GM12875 (cell line): ENCODE data around the gene DYNLRB2.

Source experiments
- H3K4me3 ChIP-seq: one replicate; pipeline ENCODE4 v1.5.1; 2011; ENCODE audit warnings: low read depth, low read length, control low read depth
- CTCF ChIP-seq: IDR thresholded peaks from 2 replicates; pipeline ENCODE4 v1.5.1; 2011; ENCODE audit warnings: low read depth, mild to moderate bottlenecking, control low read depth, inconsistent platforms, low read length, moderate library complexity, borderline replicate concordance; ENCODE audit not compliant: insufficient read depth

The DYNLRB2 gene

GRCh38 chr16:80511824-80512592 is 28.8 kb upstream of the DYNLRB2 start:
- H3K4me3 ChIP-seq: no peak overlapping the region
- TF ChIP-seq CTCF: no peak

GRCh38 chr16:80512593-80512853 is 28.3 kb upstream of the DYNLRB2 start:
- TF ChIP-seq CTCF: no peak
- H3K4me3 ChIP-seq: no peak overlapping the region

- TF ChIP-seq CTCF: no peak
- no peak overlapping the region for H3K4me3 ChIP-seq
Observed at GRCh38 chr16:80515374-80515773, 25.4 kb upstream of the DYNLRB2 start.

GRCh38 chr16:80517846-80518245 is 22.9 kb upstream of the DYNLRB2 start:
- TF ChIP-seq CTCF: no peak
- H3K4me3 ChIP-seq: no peak overlapping the region

- TF ChIP-seq CTCF: no peak
Observed at GRCh38 chr16:80518436-80518835, 22.4 kb upstream of the DYNLRB2 start.

GRCh38 chr16:80519189-80519588 is 21.6 kb upstream of the DYNLRB2 start:
- TF ChIP-seq CTCF: no peak
- H3K4me3 ChIP-seq: no peak overlapping the region

More at GRCh38 chr16:80518436-80518835, 22.4 kb upstream of the DYNLRB2 start:
- no peak overlapping the region for H3K4me3 ChIP-seq

GRCh38 chr16:80525420-80525819 is 15.4 kb upstream of the DYNLRB2 start:
- H3K4me3 ChIP-seq: no peak overlapping the region
- no peak for TF ChIP-seq CTCF
